Neural crest cell (in vitro differentiated cells): ENCODE results near the gene DBI. TPM values are rescaled to one million over a fixed set of nuclear protein-coding genes. Genes with fewer than 3 reads are reported as not detected.
A peak's percentile ranks its signal among the peaks of the same experiment; 100 is the strongest.

ENCODE experiments used
- DNase-seq: peaks from one replicate; pipeline ENCODE4 v3.0.0; 2021; ENCODE audit warnings: low read depth, mixed read lengths, low spot score
- H3K27ac Mint-ChIP-seq: one replicate; pipeline ENCODE4 v1.8.0; 2021; ENCODE audit warnings: mild to moderate bottlenecking, mixed read lengths; ENCODE audit not compliant: unreplicated experiment
- H3K27me3 Mint-ChIP-seq: 2 replicates; pipeline ENCODE4 v1.8.0; 2021; ENCODE audit warnings: low read depth, mild to moderate bottlenecking, mixed read lengths
- H3K36me3 Mint-ChIP-seq: 2 replicates; pipeline ENCODE4 v1.8.0; 2021; ENCODE audit warnings: low read depth, mild to moderate bottlenecking, mixed read lengths
- H3K4me1 Mint-ChIP-seq: 2 replicates; pipeline ENCODE4 v1.8.0; 2021; ENCODE audit warnings: mixed read lengths
- H3K4me3 Mint-ChIP-seq: one replicate; pipeline ENCODE4 v1.8.0; 2021; ENCODE audit warnings: mild to moderate bottlenecking, mixed read lengths
- H3K9me3 Mint-ChIP-seq: 2 replicates; pipeline ENCODE4 v1.8.0; 2021; ENCODE audit warnings: mixed read lengths
- total RNA-seq: library from RNA; stranded (reverse); gene quantifications from 2 replicates; pipeline ENCODE4 v1.2.1, GENCODE V29; 2021
- TF ChIP-seq, protein P1 (sequence below): fragments of 200-600 bp; sonication (generic); conservative IDR thresholded peaks from 2 replicates; pipeline ENCODE4 v1.5.0; 2021; ENCODE audit warnings: antibody characterized with exemption, mild to moderate bottlenecking

DBI gene
- total RNA-seq, 1 donor from 2014 or later: 222 TPM

DNA sequence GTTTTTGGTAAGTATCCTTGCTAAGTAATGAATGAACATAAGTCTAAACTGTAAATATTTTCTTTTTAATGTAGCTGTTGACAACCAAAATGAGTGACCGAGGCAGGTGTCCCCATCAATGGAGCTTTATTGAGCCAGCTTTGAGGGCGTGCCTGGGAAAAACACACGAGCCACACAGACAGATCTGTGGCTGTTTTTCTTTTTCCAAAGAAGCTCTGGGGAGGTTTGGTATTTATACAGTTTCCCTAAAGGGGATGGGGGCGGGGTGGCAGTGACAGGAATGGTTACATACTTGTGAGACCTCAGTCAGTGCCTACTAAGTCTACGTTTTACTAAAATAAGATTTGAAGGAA is 11.2 kb downstream of the DBI start:
- H3K27ac Mint-ChIP-seq: no peak overlapping the region
- H3K4me1 Mint-ChIP-seq: peaks cover 13% of the 10 kb centered on the region
- no peaks in the 10 kb centered on the region for H3K9me3 Mint-ChIP-seq
- no peaks in the 10 kb centered on the region for H3K27me3 Mint-ChIP-seq
- H3K4me3 Mint-ChIP-seq: no peak overlapping the region
- TF ChIP-seq, protein P1, sequence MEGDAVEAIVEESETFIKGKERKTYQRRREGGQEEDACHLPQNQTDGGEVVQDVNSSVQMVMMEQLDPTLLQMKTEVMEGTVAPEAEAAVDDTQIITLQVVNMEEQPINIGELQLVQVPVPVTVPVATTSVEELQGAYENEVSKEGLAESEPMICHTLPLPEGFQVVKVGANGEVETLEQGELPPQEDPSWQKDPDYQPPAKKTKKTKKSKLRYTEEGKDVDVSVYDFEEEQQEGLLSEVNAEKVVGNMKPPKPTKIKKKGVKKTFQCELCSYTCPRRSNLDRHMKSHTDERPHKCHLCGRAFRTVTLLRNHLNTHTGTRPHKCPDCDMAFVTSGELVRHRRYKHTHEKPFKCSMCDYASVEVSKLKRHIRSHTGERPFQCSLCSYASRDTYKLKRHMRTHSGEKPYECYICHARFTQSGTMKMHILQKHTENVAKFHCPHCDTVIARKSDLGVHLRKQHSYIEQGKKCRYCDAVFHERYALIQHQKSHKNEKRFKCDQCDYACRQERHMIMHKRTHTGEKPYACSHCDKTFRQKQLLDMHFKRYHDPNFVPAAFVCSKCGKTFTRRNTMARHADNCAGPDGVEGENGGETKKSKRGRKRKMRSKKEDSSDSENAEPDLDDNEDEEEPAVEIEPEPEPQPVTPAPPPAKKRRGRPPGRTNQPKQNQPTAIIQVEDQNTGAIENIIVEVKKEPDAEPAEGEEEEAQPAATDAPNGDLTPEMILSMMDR: no peak
- DNase-seq: no peak
- peaks cover 21% of the 10 kb centered on the region for H3K36me3 Mint-ChIP-seq

DNA sequence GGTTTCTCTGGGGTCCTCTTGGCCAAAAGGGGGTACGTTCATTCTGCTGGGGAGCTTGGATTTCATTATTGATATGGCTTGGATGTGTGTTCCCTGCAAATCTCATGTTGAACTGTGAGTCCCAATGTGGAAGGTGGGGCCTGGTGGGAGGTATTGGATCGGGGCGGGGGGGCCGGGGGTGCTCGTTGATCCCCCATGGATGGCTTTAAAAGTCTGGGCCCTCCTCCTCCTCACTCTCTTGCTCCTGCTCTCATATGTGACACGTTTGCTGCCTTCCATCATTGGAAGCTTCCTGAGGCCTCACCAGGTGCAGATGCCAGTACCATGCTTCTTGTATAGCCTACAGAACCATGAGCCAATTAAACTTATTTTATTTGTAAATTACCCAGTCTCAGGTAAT is 11.8 kb downstream of the DBI start:
- Mint-ChIP-seq H3K36me3 (peaks cover 15% of the 10 kb centered on the region), H3K27ac (no peak overlapping the region), H3K4me1 (peaks cover 13% of the 10 kb centered on the region), H3K27me3 (no peaks in the 10 kb centered on the region), H3K9me3 (no peaks in the 10 kb centered on the region), H3K4me3 (no peak overlapping the region)
- DNase-seq: no peak
- TF ChIP-seq, protein P1: no peak

DNA sequence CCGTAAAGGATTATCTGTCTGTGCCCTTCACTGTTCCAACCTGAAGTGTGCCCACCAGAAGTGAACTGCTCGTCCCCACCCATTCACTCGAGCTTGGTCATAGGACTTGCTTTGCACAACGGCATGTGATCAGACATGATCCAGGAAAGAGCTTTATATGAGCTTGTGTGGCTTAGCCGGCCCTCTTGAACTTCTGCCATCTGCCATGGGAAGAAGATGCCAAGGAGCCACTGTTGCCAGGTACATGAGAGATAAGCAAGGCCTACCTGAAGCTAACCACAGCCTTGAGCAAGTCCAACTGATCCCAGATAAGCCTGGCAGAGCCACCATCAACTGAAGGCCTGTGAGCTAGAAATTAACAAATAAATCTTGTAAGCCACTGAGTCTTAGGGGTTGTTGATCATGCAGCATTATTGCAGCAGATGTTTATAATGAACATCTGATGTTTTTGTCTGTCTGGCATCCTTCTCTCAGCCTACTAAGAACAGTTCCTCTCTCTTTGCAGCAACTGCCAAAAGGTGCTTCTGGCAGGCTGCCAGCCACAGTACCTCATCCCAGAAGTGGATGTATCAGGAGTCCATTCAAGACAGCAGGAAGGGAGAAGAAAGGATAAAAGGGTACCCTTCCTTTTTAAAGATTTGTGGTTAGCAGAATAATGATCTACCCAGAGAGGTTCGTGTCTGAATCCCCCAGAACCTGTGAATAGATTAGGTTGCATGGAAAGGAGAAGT is 16.8 kb downstream of the DBI start:
- Mint-ChIP-seq H3K4me1 (peaks cover 7% of the 10 kb centered on the region), H3K36me3 (no peaks in the 10 kb centered on the region), H3K4me3 (no peak overlapping the region), H3K9me3 (no peaks in the 10 kb centered on the region), H3K27ac (peak overlapping the region; percentile 35), H3K27me3 (no peaks in the 10 kb centered on the region)
- DNase-seq: no peak
- TF ChIP-seq, protein P1: no peak

DNA sequence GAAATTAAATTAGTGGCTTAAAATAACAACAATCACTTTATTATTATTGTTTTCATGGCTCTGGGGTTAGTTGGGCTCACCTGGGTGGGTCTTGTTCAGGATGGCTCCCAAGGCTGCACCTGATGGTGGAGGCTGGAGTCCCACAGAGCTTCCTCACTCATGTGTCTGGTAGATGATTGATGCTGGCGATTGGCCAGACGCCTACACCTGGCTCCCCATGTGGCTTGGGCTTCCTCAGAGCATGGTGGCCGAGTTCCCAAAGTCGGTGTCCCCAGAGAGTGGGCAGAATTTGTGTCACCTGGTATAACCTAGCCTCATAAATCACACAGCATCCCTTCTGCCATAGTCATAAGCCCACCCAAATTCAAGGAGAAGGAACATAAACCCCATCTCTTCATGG is 18.2 kb downstream of the DBI start:
- Mint-ChIP-seq H3K9me3 (no peaks in the 10 kb centered on the region), H3K4me3 (no peak overlapping the region), H3K36me3 (no peaks in the 10 kb centered on the region), H3K27ac (no peak overlapping the region), H3K4me1 (peaks cover 15% of the 10 kb centered on the region), H3K27me3 (no peaks in the 10 kb centered on the region)
- DNase-seq: no peak
- TF ChIP-seq, protein P1: no peak

DNA sequence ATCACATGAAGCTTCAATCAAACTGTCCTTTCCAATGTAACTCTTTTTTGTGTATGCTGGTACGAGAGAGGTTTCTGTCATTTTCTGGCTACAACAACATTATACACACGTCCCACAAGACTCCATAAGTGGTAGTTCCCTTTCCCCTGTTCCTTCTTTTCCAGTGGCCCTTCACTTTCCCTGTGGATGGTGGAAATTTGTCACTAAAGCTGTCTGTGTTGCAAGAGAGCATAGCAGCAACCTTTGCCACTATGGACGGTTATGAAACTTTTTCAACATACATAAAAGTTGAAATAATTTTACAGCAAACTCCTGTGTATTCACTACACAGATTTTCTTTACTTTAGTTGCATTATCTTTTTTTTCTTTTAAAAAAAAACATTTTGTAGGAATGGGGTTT is 18.7 kb downstream of the DBI start:
- no peak overlapping the region for H3K4me3 Mint-ChIP-seq
- no peak overlapping the region for H3K27ac Mint-ChIP-seq
- no peaks in the 10 kb centered on the region for H3K9me3 Mint-ChIP-seq
- no peaks in the 10 kb centered on the region for H3K27me3 Mint-ChIP-seq
- H3K36me3 Mint-ChIP-seq: no peaks in the 10 kb centered on the region
- no peak for DNase-seq
- TF ChIP-seq, protein P1: no peak
- H3K4me1 Mint-ChIP-seq: peaks cover 15% of the 10 kb centered on the region
